GM23338 (cell line): Measurements from ENCODE around the gene TCHH. TPM values are rescaled to one million over a fixed set of nuclear protein-coding genes. Genes with fewer than 3 reads are reported as not detected.

Experiments
- ATAC-seq: fragments of 200-7000 bp; cut with Tn5 transposase; 3 replicates; pipeline ENCODE4 v1.9.1; 2020
- DNase-seq: peaks from one replicate; pipeline ENCODE4 v3.0.0-alpha.2; 2015; ENCODE audit warnings: low spot score
- H2AFZ ChIP-seq: fragments of 200-600 bp; sonication (generic); 2 replicates; pipeline ENCODE4 v1.8.0; 2016; ENCODE audit warnings: antibody characterized with exemption, mild to moderate bottlenecking, moderate library complexity
- H3F3A ChIP-seq: fragments of 200-600 bp; sonication (generic); replicated peaks from 2 replicates; pipeline ENCODE4 v1.8.0; 2017; ENCODE audit warnings: antibody characterized with exemption, mixed run types, low read depth
- H3K27ac ChIP-seq: fragments of 200-600 bp; sonication (generic); 2 replicates; pipeline ENCODE4 v1.6.1; 2016; ENCODE audit warnings: low read depth
- H3K27me3 ChIP-seq: fragments of 200-600 bp; sonication (generic); 2 replicates; pipeline ENCODE4 v1.8.0; 2016; ENCODE audit warnings: mild to moderate bottlenecking, mixed run types, moderate library complexity; ENCODE audit not compliant: insufficient read depth
- H3K36me3 ChIP-seq: fragments of 200-600 bp; sonication (generic); 2 replicates; pipeline ENCODE4 v1.8.0; 2016; ENCODE audit warnings: mild to moderate bottlenecking; ENCODE audit not compliant: insufficient read depth
- H3K4me1 ChIP-seq: fragments of 200-600 bp; sonication (generic); 2 replicates; pipeline ENCODE4 v1.8.0; 2016; ENCODE audit warnings: mild to moderate bottlenecking, moderate library complexity; ENCODE audit not compliant: insufficient read depth
- H3K4me2 ChIP-seq: fragments of 200-600 bp; sonication (generic); 2 replicates; pipeline ENCODE4 v1.7.1; 2017; ENCODE audit warnings: mixed run types
- H3K4me3 ChIP-seq: fragments of 200-600 bp; sonication (generic); 2 replicates; pipeline ENCODE4 v1.6.1; 2016; ENCODE audit warnings: mixed run types
- H3K79me2 ChIP-seq: fragments of 200-600 bp; sonication (generic); replicated peaks from 2 replicates; pipeline ENCODE4 v1.8.0; 2017; ENCODE audit warnings: mild to moderate bottlenecking; ENCODE audit not compliant: insufficient read depth
- H3K9me2 ChIP-seq: fragments of 200-600 bp; sonication (generic); 2 replicates; pipeline ENCODE4 v1.8.0; 2017; ENCODE audit not compliant: insufficient read depth
- H4K20me1 ChIP-seq: fragments of 200-600 bp; sonication (generic); replicated peaks from 2 replicates; pipeline ENCODE4 v1.8.0; 2017; ENCODE audit warnings: mild to moderate bottlenecking; ENCODE audit not compliant: insufficient read depth
- H3K27ac Mint-ChIP-seq: 2 replicates; pipeline ENCODE4 v1.8.0; 2020; ENCODE audit warnings: inconsistent platforms, mild to moderate bottlenecking, moderate library complexity, mixed read lengths
- H3K27me3 Mint-ChIP-seq: 3 replicates; pipeline ENCODE4 v1.8.0; 2022; ENCODE audit warnings: low read depth, mild to moderate bottlenecking, moderate library complexity, mixed read lengths, inconsistent platforms; ENCODE audit not compliant: insufficient read depth, poor library complexity
- H3K36me3 Mint-ChIP-seq: 3 replicates; pipeline ENCODE4 v1.8.0; 2021; ENCODE audit warnings: low read depth, mild to moderate bottlenecking, inconsistent platforms, moderate library complexity, mixed read lengths
- H3K4me1 Mint-ChIP-seq: 3 replicates; pipeline ENCODE4 v1.8.0; 2020; ENCODE audit warnings: mild to moderate bottlenecking, inconsistent platforms, mixed read lengths
- H3K4me3 Mint-ChIP-seq: 3 replicates; pipeline ENCODE4 v1.8.0; 2021; ENCODE audit warnings: moderate library complexity, mild to moderate bottlenecking, inconsistent platforms, mixed read lengths
- H3K9me3 Mint-ChIP-seq: 3 replicates; pipeline ENCODE4 v1.8.0; 2020; ENCODE audit warnings: moderate library complexity, mild to moderate bottlenecking, inconsistent platforms, mixed read lengths
- CREB1 ChIP-seq: fragments of 250-450 bp; sonication (Bioruptor Pico); IDR thresholded peaks from 2 replicates; pipeline ENCODE4 v1.5.0; 2020; ENCODE audit warnings: low read depth, mild to moderate bottlenecking, moderate library complexity
- CTCF ChIP-seq, 2 experiments: fragments of 200-600 bp in 1 of 2; sonication (generic) in 1 of 2; conservative IDR thresholded peaks; 2 replicates each; pipeline versions ENCODE4 v1.5.1 to v1.6.1; 2016 to 2017; ENCODE audit warnings: antibody characterized with exemption in 2 of 2, low read depth in 2 of 2, mild to moderate bottlenecking in 2 of 2, moderate library complexity in 1 of 2
- EZH2 ChIP-seq: fragments of 200-600 bp; sonication (generic); IDR thresholded peaks from one replicate; pipeline ENCODE4 v1.8.0; 2017; ENCODE audit warnings: antibody characterized with exemption, mild to moderate bottlenecking, low read depth; ENCODE audit not compliant: unreplicated experiment
- EZH2phosphoT487 ChIP-seq: fragments of 200-600 bp; sonication (generic); IDR thresholded peaks from one replicate; pipeline ENCODE4 v1.8.1; 2018; ENCODE audit warnings: antibody characterized with exemption; ENCODE audit not compliant: unreplicated experiment
- JUNB ChIP-seq: IDR thresholded peaks from one replicate; pipeline ENCODE4 v1.6.1; 2016; ENCODE audit warnings: antibody characterized with exemption; ENCODE audit not compliant: unreplicated experiment
- NANOG ChIP-seq: IDR thresholded peaks from 2 replicates; pipeline ENCODE4 v1.6.1; 2016; ENCODE audit warnings: antibody characterized with exemption, borderline replicate concordance
- POLR2AphosphoS5 ChIP-seq: IDR thresholded peaks from 2 replicates; pipeline ENCODE4 v1.6.1; 2016; ENCODE audit warnings: antibody characterized with exemption, low read depth
- STAT1 ChIP-seq: IDR thresholded peaks from one replicate; pipeline ENCODE4 v1.6.1; 2016; ENCODE audit warnings: antibody characterized with exemption; ENCODE audit not compliant: unreplicated experiment
- ZNF114 ChIP-seq: fragments of 250-450 bp; sonication (Bioruptor Pico); IDR thresholded peaks from 2 replicates; pipeline ENCODE4 v1.5.0; 2020; ENCODE audit warnings: mild to moderate bottlenecking, moderate library complexity
- ZNF331 ChIP-seq: fragments of 250-450 bp; sonication (Bioruptor Pico); IDR thresholded peaks from 2 replicates; pipeline ENCODE4 v1.5.0; 2020; ENCODE audit warnings: low read depth, mild to moderate bottlenecking, moderate library complexity
- ZNF462 ChIP-seq: fragments of 250-450 bp; sonication (Bioruptor Pico); IDR thresholded peaks from 2 replicates; pipeline ENCODE4 v1.5.0; 2020; ENCODE audit warnings: mild to moderate bottlenecking, moderate library complexity
- polyA plus RNA-seq: library from polyadenylated mRNA; unstranded; fragments of >200 nt; fragmentation: Nextera tagmentation; extraction: Ambion mirVana; gene quantifications from 2 replicates; pipeline ENCODE4 v1.2.1, GENCODE V29; 2016
- total RNA-seq: library from RNA; depleted of rRNA; stranded (reverse); fragments of >200 nt; shearing (Covaris generic); gene quantifications from 2 replicates; pipeline ENCODE4 v1.2.3, GENCODE V29; 2014
- TF ChIP-seq, protein P1 (sequence below): IDR thresholded peaks from 2 replicates; pipeline ENCODE4 v1.6.1; 2016; ENCODE audit warnings: antibody characterized with exemption
- TF ChIP-seq, protein P2 (sequence below): IDR thresholded peaks from one replicate; pipeline ENCODE4 v1.6.1; 2018; ENCODE audit warnings: antibody characterized with exemption; ENCODE audit not compliant: unreplicated experiment

Gene TCHH
- total and polyA plus RNA-seq, 2 experiments from 2014 or later, result 0.38 to 0.42 TPM

DNA sequence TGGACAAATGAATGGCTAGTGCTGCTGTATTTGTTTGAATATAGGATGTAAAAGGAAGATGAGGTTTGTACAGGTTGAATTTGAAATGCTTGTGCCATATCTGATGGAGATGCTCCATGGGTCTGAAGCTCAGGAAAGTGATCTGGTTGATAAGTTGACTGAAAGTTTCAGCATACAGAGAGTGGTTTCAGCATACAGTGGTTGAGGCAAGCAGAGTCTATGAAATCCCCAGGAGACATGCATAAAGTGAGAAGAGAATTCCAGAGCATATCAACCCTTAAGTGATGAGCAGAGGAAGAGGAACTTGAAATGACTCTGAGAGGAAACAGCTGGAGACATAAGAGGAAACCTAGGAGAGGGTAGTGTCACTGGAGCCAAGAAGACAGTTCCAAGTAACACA, 48.1 kb downstream of the TCHH start:
- H3K9me2 ChIP-seq, result peaks cover 19% of the 10 kb centered on the region
- H3F3A ChIP-seq, result no peaks in the 10 kb centered on the region
- no peak overlapping the region for H2AFZ ChIP-seq
- no peak overlapping the region for H3K4me2 ChIP-seq
- H3K27me3 ChIP-seq, result no peaks in the 10 kb centered on the region; the same call in 1 of the 2 replicates
- H4K20me1 ChIP-seq, result no peaks in the 10 kb centered on the region
- no peak for DNase-seq
- Mint-ChIP-seq H3K27ac (no peak overlapping the region), H3K27me3 (peaks cover 9% of the 10 kb centered on the region), H3K4me1 (peaks cover 18% of the 10 kb centered on the region), H3K4me3 (no peak overlapping the region), H3K9me3 (no peaks in the 10 kb centered on the region), H3K36me3 (no peaks in the 10 kb centered on the region)
- no peak overlapping the region for H3K27ac ChIP-seq
- H3K4me1 ChIP-seq, result peaks cover 17% of the 10 kb centered on the region
- no peaks in the 10 kb centered on the region for H3K36me3 ChIP-seq
- ATAC-seq, result no peak
- TF ChIP-seq EZH2, result no peak
- TF ChIP-seq CREB1 (CRISPR knock-in tag), result no peak
- TF ChIP-seq NANOG, result no peak
- TF ChIP-seq CTCF (conservative IDR thresholded peaks at IDR 0.05; ENCODE audit: low read depth in 2 of 2), result no peak
- no peak for TF ChIP-seq ZNF462 (CRISPR knock-in tag)
- TF ChIP-seq ZNF114 (CRISPR knock-in tag), result no peak
- TF ChIP-seq, protein P1, sequence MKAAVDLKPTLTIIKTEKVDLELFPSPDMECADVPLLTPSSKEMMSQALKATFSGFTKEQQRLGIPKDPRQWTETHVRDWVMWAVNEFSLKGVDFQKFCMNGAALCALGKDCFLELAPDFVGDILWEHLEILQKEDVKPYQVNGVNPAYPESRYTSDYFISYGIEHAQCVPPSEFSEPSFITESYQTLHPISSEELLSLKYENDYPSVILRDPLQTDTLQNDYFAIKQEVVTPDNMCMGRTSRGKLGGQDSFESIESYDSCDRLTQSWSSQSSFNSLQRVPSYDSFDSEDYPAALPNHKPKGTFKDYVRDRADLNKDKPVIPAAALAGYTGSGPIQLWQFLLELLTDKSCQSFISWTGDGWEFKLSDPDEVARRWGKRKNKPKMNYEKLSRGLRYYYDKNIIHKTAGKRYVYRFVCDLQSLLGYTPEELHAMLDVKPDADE, result no peak
- no peak for TF ChIP-seq POLR2AphosphoS5
- TF ChIP-seq ZNF331 (CRISPR knock-in tag), result no peak
- TF ChIP-seq EZH2phosphoT487, result no peak
- no peak for TF ChIP-seq STAT1
- TF ChIP-seq JUNB, result no peak
- TF ChIP-seq, protein P2, sequence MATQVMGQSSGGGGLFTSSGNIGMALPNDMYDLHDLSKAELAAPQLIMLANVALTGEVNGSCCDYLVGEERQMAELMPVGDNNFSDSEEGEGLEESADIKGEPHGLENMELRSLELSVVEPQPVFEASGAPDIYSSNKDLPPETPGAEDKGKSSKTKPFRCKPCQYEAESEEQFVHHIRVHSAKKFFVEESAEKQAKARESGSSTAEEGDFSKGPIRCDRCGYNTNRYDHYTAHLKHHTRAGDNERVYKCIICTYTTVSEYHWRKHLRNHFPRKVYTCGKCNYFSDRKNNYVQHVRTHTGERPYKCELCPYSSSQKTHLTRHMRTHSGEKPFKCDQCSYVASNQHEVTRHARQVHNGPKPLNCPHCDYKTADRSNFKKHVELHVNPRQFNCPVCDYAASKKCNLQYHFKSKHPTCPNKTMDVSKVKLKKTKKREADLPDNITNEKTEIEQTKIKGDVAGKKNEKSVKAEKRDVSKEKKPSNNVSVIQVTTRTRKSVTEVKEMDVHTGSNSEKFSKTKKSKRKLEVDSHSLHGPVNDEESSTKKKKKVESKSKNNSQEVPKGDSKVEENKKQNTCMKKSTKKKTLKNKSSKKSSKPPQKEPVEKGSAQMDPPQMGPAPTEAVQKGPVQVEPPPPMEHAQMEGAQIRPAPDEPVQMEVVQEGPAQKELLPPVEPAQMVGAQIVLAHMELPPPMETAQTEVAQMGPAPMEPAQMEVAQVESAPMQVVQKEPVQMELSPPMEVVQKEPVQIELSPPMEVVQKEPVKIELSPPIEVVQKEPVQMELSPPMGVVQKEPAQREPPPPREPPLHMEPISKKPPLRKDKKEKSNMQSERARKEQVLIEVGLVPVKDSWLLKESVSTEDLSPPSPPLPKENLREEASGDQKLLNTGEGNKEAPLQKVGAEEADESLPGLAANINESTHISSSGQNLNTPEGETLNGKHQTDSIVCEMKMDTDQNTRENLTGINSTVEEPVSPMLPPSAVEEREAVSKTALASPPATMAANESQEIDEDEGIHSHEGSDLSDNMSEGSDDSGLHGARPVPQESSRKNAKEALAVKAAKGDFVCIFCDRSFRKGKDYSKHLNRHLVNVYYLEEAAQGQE, result no peak
- H3K4me3 ChIP-seq, result no peak overlapping the region
- H3K79me2 ChIP-seq, result no peaks in the 10 kb centered on the region
